Fibroblast of skin of right quadriceps (primary cell): Measurements from ENCODE around the gene C4orf51.
"Not testable (repeated sequence)": the region's sequence is repeated elsewhere in the genome, so short reads cannot be mapped to it uniquely, and the experiment has no call there.

Source experiments
- DNase-seq: peaks from one replicate; pipeline ENCODE4 v3.0.0-alpha.2; 2013

C4orf51 gene

DNA sequence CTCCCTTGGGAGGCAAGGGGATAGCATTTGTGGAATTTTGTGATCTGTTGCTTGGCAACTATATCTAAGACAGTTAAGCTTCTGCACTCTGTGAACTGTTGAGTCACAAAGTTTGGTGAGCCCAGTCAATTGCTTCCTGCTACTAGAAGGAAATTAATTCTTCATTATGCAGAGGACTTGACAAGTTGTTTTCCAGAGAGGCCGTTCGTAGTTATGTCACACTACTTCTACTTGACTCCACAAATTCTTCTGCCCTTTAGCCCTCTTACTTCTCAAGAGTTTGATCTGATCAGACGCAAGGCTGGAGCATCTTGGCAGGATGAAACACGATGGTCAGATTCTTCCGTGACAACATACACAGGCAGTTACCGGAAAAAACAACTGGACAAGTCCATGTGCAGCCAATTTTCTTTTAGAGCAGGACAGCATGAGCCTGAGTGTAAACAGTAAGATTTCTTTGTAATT is at the start of gene C4orf51:
C4orf51 (plus strand) TSS at position 156 of the 465 bp plus-strand sequence; CDS start at position 214, 58 bp downstream.
- DNase-seq: peak; percentile 57

- DNase-seq: no peak
Measured at GRCh38 chr4:145635117-145635516, 44.8 kb upstream of the C4orf51 start.

GRCh38 chr4:145635630-145636029 is 44.3 kb upstream of the C4orf51 start:
- DNase-seq: no peak

GRCh38 chr4:145639186-145639698 is 40.7 kb upstream of the C4orf51 start:
- no peak for DNase-seq

- DNase-seq: peak; percentile 68
Measured at GRCh38 chr4:145640236-145640635, 39.7 kb upstream of the C4orf51 start.

GRCh38 chr4:145643295-145643694 is 36.7 kb upstream of the C4orf51 start:
- DNase-seq: no peak

- no peak for DNase-seq
Measured at GRCh38 chr4:145644699-145645098, 35.2 kb upstream of the C4orf51 start.

- DNase-seq: no peak
Measured at GRCh38 chr4:145656156-145656555, 23.8 kb upstream of the C4orf51 start.

- no peak for DNase-seq
Measured at GRCh38 chr4:145660064-145660463, 19.9 kb upstream of the C4orf51 start.

- DNase-seq: no peak
Measured at GRCh38 chr4:145663194-145663593, 16.8 kb upstream of the C4orf51 start.

GRCh38 chr4:145665773-145666172 is 14.2 kb upstream of the C4orf51 start:
- no peak for DNase-seq

DNA sequence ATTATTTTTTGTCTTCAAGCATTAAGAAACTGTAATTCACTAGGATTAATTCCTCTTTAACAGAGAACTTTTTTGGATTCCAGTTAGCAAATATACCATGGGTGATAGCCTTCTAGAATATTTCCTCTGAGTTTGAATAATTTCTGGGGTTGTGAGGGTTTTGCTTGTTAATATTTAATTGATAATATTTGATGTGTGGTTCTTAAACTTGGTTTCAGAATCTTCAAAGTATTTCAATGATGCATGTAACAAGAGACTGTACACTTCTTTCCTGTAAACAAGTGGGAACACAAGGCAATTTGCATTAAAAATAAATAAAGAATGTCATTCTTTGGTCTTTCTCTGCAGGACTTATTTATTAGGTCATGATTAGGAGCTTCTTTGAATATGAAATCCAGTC is 9.5 kb upstream of the C4orf51 start:
- DNase-seq: no peak

DNA sequence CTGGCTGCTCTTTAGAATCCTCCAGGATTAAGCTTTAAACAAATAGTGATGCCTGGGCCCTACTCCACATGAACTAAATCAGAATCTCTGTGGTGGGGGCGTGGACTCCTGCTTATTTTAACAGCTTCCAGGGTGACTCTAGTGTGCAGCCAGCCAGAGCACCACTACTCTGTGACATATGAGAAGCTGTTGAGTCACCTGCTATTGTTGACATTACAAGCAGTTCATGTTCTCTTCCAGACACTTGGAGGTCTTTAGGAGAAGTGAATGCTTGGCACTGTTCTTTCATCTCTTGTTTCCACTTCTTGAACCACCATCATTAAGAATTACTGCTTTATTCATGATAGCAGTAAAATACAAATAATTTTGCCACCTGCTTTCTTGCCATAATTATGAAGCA is 426 bp upstream of the C4orf51 start:
- peak; percentile 85 for DNase-seq

GRCh38 chr4:145680902-145681301 is 956 bp downstream of the C4orf51 start:
- DNase-seq: no peak

DNA sequence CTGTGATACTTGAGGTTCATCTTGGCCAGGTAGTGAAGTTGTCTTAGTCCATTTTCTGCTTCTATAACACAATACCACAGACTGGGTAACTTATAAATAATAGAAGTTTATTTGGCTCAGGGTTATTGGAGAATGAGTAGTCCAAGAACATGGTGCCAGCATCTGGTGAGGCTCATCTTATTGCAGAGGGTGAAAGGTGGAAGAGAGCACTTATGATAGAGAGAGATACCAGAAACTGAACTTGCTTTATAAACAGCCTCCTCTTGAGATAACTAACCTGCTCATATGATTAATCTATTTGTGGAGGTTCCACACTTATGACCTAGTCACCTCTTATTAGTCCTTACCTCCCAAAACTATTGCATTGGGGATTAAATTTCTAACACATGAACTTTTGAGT is 1.6 kb downstream of the C4orf51 start:
- no peak for DNase-seq

DNA sequence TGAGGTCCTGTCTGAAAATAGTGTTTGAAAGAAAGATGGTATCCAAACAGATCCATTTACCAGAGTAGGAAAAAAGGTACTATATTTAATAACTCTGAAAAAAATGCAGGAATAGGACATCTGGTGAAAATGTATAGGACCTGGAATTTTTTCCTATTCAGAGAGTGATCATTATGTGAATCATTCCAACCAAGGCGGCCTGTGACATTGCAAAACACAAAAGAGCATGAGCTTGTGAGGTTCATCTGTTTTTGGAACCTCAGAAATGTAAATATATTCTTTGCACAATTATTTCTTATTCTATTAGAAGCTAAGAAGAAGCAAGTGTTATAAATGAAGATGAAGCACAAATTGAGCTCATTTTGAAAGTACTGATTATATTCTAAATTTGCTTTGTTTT is 2.0 kb downstream of the C4orf51 start:
- DNase-seq: peak; percentile 21

GRCh38 chr4:145686991-145687390 is 7.0 kb downstream of the C4orf51 start:
- no peak for DNase-seq

DNA sequence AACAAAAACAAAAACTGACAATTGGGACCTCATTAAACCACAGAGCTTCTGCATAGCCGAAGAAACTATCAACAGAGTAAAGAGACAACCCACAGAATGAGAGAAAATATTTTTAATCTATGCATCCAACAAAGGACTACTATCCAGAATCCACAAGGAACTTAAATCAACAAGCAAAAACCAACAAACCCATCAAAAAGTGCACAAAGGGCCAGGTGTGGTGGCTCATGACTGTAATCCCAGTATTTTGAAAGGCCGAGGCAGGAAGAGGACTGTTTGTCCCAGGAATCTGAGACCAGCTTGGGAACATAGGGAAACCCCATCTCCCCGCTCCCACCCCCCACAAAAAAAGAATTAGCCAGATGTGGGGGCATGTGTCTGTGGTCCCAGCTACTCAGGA is 10.7 kb downstream of the C4orf51 start:
- no peak for DNase-seq

- DNase-seq: not testable (repeated sequence)
Measured at GRCh38 chr4:145691416-145691815, 11.5 kb downstream of the C4orf51 start.

GRCh38 chr4:145694929-145695328 is 15.0 kb downstream of the C4orf51 start:
- no peak for DNase-seq

GRCh38 chr4:145697332-145697731 is 17.4 kb downstream of the C4orf51 start:
- DNase-seq: no peak

- DNase-seq: no peak
Measured at GRCh38 chr4:145698507-145698906, 18.6 kb downstream of the C4orf51 start.

GRCh38 chr4:145703850-145704497 is 24.0 kb downstream of the C4orf51 start:
- no peak for DNase-seq

DNA sequence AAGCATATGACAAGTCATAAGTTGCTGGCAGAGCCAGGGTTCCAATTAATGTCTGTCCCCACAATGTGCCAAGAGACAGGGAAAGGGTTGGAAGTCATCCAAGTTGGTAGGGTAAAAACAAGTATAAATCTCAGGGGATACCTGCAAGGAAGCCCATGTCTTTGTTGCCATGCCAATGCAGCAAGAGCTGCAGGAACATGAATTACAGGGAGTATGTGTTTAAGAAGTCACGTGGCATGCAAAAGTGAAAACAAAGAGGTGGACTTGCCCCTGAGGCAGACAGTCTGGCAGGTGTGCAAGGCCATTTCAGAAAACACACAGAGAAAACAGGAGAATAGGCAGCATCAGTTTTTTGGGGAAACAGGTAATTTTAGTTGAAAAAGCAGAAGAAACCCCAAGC is 29.4 kb downstream of the C4orf51 start:
- no peak for DNase-seq

- peak; percentile 95 for DNase-seq
Measured at GRCh38 chr4:145709843-145710242, 29.9 kb downstream of the C4orf51 start.
